ENCODE results near the gene TMC4.

DNA sequence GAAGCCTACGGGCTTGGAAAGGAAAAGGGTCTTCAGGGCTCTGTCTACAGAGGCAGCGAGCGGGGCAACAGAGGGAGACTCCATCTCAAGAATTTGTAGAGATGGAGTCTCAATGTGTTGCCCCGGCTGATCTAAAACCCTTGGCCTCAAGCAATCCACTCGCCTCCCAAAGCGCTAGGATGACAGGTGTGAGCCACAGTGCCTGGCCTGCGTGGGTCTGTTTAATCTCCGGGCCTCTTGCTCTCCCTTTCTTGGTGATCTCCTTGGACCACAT is 35.8 kb upstream of the TMC4 start:
- TF ChIP-seq CTCF (IDR thresholded peaks at IDR 0.05) (no peak), POLR2A (IDR thresholded peaks at IDR 0.05) (no peak)

Measured in testis (tissue), 2 donors.